HUES6 (cell line): Measurements from ENCODE around the gene RNF151.
A peak's percentile ranks its signal among the peaks of the same experiment; 100 is the strongest.
"Not testable (repeated sequence)": the region's sequence is repeated elsewhere in the genome, so short reads cannot be mapped to it uniquely, and the experiment has no call there.

ENCODE experiments used
- H3K27ac ChIP-seq: 2 replicates; pipeline ENCODE4 v1.7.0; 2013; ENCODE audit warnings: low read depth, mild to moderate bottlenecking, low read length, inconsistent platforms
- H3K27me3 ChIP-seq: 2 replicates; pipeline ENCODE4 v1.6.1; 2013; ENCODE audit warnings: low read length; ENCODE audit not compliant: control insufficient read depth, insufficient read depth
- H3K36me3 ChIP-seq: 2 replicates; pipeline ENCODE4 v1.6.1; 2013; ENCODE audit warnings: low read length; ENCODE audit not compliant: control insufficient read depth, insufficient read depth
- H3K4me1 ChIP-seq: 2 replicates; pipeline ENCODE4 v1.6.1; 2013; ENCODE audit warnings: low read length; ENCODE audit not compliant: control insufficient read depth, insufficient read depth
- H3K4me3 ChIP-seq: 2 replicates; pipeline ENCODE4 v1.5.1; 2013; ENCODE audit warnings: low read depth, low read length
- H3K9ac ChIP-seq: one replicate; pipeline ENCODE4 v1.6.1; 2013; ENCODE audit warnings: mild to moderate bottlenecking, low read length
- H3K9me3 ChIP-seq: 2 replicates; pipeline ENCODE4 v1.6.1; 2013; ENCODE audit warnings: low read depth, low read length; ENCODE audit not compliant: control insufficient read depth, insufficient read depth

RNF151 gene

GRCh38 chr16:1939833-1940232, 26.8 kb upstream of the RNF151 start:
- H3K27me3 ChIP-seq, H3K9ac ChIP-seq, H3K27ac ChIP-seq, H3K4me3 ChIP-seq, H3K9me3 ChIP-seq: not testable (repeated sequence)
- Histone ChIP-seq H3K4me1 (peaks cover 14% of the 10 kb centered on the region; the same call in 1 of the 2 replicates), H3K36me3 (peaks cover 26% of the 10 kb centered on the region)

- H3K4me1 ChIP-seq: peaks cover 14% of the 10 kb centered on the region; the same call in 1 of the 2 replicates
- H3K27me3 ChIP-seq: no peaks in the 10 kb centered on the region
- no peak overlapping the region for H3K9ac ChIP-seq
- H3K27ac ChIP-seq: no peak overlapping the region
- H3K4me3 ChIP-seq: no peak overlapping the region
- H3K36me3 ChIP-seq: peaks cover 26% of the 10 kb centered on the region
- no peaks in the 10 kb centered on the region for H3K9me3 ChIP-seq
These were observed 26.1 kb upstream of the RNF151 start for GRCh38 chr16:1940273-1941161.

DNA sequence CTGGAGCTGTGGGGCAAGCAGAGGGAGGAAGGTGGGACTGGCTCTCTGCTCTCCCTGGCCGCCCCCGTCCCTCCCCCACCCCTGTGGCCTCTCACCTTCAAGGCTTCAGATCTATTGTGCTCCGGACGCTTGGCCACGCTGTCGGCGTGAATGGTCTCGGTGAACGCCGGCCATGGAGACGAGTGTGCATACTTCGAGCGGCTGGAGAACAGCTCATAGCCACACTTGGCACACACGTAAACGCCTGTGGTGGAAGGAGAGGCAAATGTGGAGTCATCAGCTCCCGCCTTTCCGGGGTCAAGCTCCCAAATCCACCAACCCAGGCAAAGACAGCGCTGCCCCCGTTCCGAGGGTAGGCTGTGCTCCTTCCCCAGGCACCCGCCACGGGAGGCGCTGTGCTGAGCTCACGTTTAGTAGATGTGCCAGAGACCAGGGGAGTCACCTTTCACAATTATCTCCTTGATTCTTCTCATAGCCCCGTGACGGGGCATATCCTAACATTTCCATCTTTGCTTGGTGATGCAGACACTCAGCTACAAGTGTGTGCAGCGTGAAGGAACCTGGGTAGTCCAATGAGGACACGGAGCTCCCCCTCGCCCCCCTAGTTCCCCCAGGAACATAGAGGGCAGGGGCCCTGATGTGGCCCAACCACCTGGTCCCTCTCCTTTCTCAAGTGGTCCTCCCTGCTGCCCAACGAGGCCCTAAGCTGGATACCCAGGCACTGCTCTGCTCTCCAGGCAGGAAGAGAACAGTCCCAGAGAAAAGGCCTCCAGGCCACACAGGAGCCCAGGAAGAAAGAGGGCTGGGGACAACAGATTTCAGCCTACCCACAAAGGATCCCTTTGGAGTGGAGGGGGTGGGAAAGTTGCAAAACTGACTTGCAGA, 25.3 kb upstream of the RNF151 start:
- Histone ChIP-seq H3K9ac (no peak overlapping the region), H3K4me3 (peak overlapping the region; percentile 90), H3K36me3 (peaks cover 26% of the 10 kb centered on the region), H3K27ac (no peak overlapping the region), H3K9me3 (no peaks in the 10 kb centered on the region), H3K4me1 (peaks cover 14% of the 10 kb centered on the region; the same call in 1 of the 2 replicates), H3K27me3 (no peaks in the 10 kb centered on the region)

DNA sequence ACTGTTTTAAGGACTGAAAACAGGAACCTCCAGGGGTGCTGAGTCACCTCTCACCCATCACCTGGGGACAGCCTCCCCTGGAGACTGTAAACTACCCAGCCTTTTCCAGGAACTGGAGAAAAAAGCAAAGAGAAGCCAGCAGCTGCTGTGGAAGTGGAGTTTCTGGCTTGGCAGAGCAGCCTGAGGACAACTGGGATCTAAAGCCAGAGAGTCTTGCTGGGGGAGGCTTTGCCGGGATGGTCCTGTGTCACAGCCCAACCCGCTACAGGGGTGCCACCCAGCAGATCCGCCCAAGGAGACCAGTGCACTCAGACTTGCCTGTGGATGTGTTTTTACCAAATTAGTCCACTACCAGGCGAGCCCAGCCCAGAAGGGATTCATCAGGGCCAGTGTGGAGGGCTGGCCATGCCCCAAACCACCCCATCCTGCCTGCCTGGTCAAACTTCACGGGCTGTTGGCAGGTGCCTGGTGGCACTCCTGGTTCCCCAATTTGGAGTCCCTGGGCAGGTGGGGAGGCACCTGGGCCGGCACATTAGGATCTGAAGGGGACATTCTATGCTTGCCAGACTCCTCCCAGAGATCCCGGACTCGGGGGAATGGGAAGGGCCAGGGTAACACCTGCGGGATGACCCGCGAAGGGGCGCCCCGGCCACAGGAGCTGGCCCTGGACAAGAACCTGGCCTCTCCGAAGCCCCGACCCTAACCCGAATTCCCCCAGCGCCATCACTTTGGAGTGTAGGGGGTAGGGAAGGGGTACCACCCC, 24.4 kb upstream of the RNF151 start:
- Histone ChIP-seq H3K4me1 (peaks cover 14% of the 10 kb centered on the region; the same call in 1 of the 2 replicates), H3K9me3 (no peaks in the 10 kb centered on the region), H3K4me3 (peak overlapping the region; percentile 90), H3K36me3 (peaks cover 26% of the 10 kb centered on the region), H3K27ac (no peak overlapping the region), H3K9ac (peak overlapping the region; percentile 72), H3K27me3 (no peaks in the 10 kb centered on the region)

- H3K27ac ChIP-seq: no peak within 1 kb of the TSS
- H3K36me3 ChIP-seq: peaks cover 25% of the 10 kb centered on the region
- peaks cover 14% of the 10 kb centered on the region; the same call in 1 of the 2 replicates for H3K4me1 ChIP-seq
- peak within 1 kb of the TSS; percentile 90 for H3K4me3 ChIP-seq
- peak within 1 kb of the TSS; percentile 72 for H3K9ac ChIP-seq
- H3K9me3 ChIP-seq: no peaks in the 10 kb centered on the region
- no peaks in the 10 kb centered on the region for H3K27me3 ChIP-seq
These were observed 23.6 kb upstream of the RNF151 start, which contains the start of gene MSRB1 for GRCh38 chr16:1942810-1943726. Gene MSRB1 (minus strand): TSS chr16:1943199. CDS start chr16:1943156, 43 bp downstream.

GRCh38 chr16:1944612-1945199, 21.9 kb upstream of the RNF151 start:
- no peaks in the 10 kb centered on the region for H3K27me3 ChIP-seq
- H3K27ac ChIP-seq: no peak overlapping the region
- H3K4me1 ChIP-seq: peaks cover 14% of the 10 kb centered on the region; the same call in 1 of the 2 replicates
- no peak overlapping the region for H3K4me3 ChIP-seq
- H3K9me3 ChIP-seq: no peaks in the 10 kb centered on the region
- no peak overlapping the region for H3K9ac ChIP-seq
- H3K36me3 ChIP-seq: peaks cover 9% of the 10 kb centered on the region

- Histone ChIP-seq H3K4me1 (peaks cover 14% of the 10 kb centered on the region; the same call in 1 of the 2 replicates), H3K27me3 (no peaks in the 10 kb centered on the region), H3K27ac (no peak overlapping the region), H3K9me3 (no peaks in the 10 kb centered on the region), H3K36me3 (peaks cover 2% of the 10 kb centered on the region), H3K4me3 (no peak overlapping the region), H3K9ac (no peak overlapping the region)
These were observed 20.9 kb upstream of the RNF151 start for GRCh38 chr16:1945559-1946391.

DNA sequence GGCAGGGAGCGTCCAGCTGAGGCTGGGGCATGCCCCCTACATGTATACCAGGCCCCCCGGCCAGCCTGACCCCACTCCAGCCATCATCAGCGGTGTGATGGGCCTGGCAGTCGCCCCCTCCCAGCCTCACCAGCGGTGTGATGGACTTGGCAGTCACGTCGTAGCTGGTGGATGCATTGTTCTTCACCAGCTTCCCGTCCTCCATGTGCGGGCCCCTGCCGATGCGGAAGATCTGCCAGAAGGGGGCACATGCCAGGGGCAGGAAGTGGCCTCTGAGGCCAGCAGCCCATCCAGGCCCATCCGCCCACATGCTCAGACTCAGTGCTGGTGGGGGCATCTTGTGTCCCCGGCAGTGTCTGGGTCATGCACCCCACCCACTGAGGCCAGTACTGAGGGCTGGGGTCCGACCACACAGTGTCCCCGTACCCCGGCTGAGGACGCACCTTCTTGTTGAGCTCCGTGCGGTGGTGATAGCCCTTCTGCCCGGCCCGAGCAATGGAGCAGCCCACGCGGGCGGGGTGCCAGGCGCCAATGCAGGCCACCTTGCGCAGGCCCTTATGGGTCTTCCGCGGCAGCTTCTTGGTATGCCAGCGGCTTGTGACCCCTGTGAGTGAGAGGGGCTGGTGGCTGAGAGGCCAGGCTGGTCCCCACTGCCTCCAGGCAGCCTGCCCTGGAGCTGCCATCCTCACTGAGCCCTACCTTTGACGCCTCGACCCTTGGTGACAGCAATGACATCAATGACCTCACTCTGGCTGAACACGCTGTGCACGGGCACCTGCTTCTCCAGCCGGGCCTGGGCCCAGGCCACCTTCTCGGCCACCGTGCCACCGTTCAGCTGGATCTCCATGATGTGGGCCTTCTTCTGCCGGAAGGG, 19.9 kb upstream of the RNF151 start:
- Histone ChIP-seq H3K27ac (no peak overlapping the region), H3K9ac (no peak overlapping the region), H3K4me1 (peaks cover 8% of the 10 kb centered on the region; the same call in 1 of the 2 replicates)

More for the DNA sequence above, 19.9 kb upstream of the RNF151 start:
- no peaks in the 10 kb centered on the region for H3K9me3 ChIP-seq
- no peak overlapping the region for H3K4me3 ChIP-seq
- no peaks in the 10 kb centered on the region for H3K36me3 ChIP-seq
- H3K27me3 ChIP-seq: no peaks in the 10 kb centered on the region
